ENCODE measurements around the gene NAA80.
A peak's percentile ranks its signal among the peaks of the same experiment; 100 is the strongest.

NAA80 gene

GRCh38 chr3:50327943-50328691 lies 28.9 kb upstream of the NAA80 start, which contains the start of gene TUSC2:
TUSC2 (minus strand) TSS chr3:50328223; CDS start chr3:50328099, 124 bp downstream.
- peak; percentile 77 for DNase-seq (ENCODE audit: low read depth)

GRCh38 chr3:50327129-50327528 lies 27.9 kb upstream of the NAA80 start:
- no peak for DNase-seq (ENCODE audit: low read depth)

GRCh38 chr3:50326182-50326541 lies 27.0 kb upstream of the NAA80 start:
- no peak for DNase-seq (ENCODE audit: low read depth)

DNA sequence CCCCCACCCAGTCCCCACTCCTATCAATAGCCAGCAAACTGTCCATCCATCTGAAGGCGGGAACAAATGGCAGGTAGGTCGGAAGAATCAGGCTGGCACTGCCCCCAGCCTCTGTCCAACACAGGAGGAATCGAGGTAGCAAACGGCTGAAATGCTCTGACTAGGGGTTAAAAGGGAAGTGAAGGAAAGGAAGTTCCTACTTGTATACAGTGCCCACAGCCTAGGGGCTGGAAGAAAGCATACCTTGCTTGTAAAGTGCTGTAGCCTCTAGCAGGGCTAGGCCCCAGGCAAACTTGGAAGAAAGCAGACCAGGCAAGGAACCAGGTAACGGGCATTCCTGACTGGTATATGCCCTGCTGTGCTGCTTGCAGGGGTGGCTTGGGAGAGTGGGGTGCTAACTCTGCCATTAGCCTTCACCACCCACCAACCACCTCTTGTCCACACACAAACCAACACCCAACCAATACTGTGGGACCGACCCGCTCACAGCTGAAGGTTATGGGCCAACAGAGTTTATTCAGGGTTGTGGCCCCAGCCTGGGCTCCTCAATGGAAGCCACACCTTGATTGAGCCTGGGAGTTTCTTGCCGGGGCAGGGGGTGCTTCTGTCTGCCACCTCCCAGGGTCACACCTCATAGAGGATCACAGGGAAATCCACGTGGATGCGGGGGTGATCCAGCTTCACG lies 26.4 kb upstream of the NAA80 start:
- DNase-seq (ENCODE audit: low read depth): no peak

DNA sequence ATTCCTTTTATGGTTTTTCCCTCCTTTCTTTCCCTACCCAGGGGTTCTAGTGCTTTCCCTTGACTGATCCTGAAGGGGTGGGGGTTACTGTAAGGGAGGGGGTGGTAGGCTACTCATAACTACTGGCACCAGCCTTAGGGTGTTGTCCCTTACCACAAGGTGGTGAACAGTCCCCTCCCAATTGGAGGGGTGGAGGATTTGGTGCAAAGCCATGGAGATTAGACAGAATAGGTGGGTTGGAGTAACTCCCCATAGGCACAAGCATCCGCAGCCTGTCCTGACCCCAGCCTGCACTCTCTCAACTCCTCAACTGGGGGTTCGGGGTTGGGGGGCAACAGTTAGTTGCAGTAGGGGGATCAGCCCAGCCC lies 25.9 kb upstream of the NAA80 start:
- DNase-seq (ENCODE audit: low read depth): no peak

GRCh38 chr3:50324351-50325112 lies 25.3 kb upstream of the NAA80 start:
- DNase-seq (ENCODE audit: low read depth): no peak

- no peak for DNase-seq (ENCODE audit: low read depth)
These were observed 24.5 kb upstream of the NAA80 start for GRCh38 chr3:50323614-50324199.

DNA sequence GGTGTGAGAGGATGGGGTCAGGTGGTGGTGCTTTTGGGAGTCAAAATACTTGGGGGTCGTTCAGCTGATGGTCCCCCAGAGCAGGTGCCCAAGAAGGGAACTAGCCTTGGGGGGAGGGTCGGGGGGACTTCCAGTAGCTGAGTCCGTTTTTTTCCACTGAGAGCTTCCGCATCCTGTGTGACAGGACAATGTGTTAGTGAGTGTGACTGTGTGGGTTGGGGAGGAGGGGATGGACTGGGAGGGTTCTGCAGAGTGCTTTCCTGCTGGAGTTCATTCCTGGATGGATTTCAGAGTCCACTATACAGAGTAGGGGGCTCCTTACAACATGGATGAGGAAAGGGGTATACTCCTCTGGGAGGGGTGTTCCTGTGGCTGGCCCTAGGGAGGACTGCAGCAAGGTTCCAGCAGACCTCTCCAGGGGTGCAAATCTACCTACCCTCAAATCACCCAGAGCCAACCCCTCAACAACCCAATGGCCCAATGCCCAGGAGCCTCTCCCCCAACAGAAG lies 23.9 kb upstream of the NAA80 start:
- DNase-seq (ENCODE audit: low read depth): no peak

DNA sequence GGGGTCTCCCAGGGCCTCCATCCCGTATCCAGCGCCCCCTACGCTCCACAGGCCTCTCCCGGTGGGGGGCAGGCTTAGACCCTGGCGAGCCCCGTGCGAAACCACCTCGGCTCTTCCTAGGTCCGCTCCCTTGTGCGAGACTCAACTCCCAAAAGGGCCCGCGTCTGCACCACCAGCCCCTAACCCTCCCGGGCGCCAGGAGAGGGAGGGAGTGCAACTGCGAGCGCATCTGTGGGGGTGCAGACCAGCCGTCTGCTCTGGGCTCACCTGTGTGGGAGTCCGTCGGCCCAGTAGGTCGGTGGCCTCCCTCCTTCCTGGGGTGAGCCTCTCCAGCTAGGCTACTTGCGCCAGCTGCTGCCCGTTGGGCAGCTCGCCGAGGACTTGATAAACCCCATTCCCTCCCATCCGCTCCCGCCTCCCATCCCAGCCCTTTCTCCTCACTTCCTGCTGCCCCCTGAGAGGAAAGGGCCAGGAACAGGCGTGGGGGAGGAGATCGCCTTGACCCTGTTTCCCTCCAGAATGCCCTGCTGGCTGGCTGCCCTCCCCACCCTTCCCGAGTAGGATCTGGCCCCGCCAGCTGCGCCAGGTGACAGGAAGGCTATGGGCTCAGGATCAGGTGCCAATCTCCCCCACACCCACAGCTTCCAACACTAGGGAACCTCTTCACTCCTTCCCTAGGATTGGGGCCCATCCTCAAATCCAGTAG lies 23.3 kb upstream of the NAA80 start, which contains the start of gene HYAL2:
Gene HYAL2 (minus strand): TSS at position 360 of the 706 bp plus-strand sequence. CDS start 2,256 bp downstream, outside the sequence.
- DNase-seq (ENCODE audit: low read depth): no peak

- DNase-seq (ENCODE audit: low read depth): no peak
These were observed 22.8 kb upstream of the NAA80 start for GRCh38 chr3:50322115-50322385.

DNA sequence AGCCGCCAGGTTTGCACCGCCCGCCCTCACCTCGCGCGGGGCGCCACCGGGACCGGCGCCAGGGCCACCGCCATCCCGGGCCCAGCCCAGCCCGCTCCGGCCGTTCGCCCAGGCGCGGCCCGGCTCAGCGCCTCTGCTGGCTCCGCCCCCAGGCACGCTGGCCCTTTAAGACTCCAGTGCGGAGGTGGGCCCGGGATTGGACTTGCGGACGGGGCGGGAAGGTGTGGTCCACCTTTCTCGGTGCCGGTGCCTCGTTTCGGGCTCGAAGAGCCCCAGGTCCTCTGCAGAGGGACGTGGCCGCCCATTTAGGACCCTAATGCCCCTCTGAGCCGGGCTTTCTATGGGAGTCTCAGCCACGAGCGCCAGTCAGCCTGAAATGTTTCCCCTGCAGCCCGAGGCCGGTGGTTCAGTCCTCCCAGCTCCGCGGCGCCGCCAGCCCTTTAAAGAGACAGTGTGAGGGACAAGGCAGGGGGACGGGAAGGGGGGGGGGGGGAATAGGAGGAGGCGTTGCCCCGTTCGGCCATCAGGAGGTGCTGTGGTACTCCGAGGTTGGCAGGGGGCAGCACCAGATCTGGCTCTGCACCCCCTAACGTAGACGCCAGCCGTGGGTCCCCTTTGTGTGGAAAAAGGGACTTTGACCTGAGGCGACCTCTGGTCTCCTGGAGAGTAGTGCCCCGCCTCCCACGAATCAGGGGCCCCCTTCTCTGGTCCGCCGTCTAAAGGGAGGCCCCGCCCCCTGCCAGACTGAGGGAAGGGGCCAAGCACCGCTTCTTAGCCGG lies 22.3 kb upstream of the NAA80 start:
- peak; percentile 56 for DNase-seq (ENCODE audit: low read depth)

DNA sequence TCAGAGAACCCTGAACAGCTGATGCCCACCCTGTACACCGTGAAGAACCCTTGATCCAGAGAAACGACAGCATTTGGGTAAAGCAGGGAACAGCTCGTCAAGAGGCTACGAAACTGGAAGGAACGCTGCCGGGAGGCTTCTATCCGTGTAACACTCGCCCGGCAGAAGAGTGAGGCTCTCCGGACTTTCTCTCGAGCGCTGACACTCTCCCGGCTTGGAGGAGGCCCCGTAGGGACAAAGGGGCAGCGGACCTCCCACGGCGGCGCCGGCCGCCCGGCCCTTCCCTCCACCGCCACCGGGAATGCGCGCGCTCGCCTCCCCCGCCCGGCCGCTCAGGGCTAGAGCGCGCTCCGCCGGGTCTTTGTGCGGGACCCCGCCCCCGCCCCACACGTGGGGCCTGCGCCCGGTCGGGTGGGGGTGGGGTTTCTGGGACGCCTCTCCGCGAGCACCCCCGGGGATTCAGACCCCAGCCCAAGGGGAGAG lies 21.7 kb upstream of the NAA80 start:
- DNase-seq (ENCODE audit: low read depth): no peak

DNA sequence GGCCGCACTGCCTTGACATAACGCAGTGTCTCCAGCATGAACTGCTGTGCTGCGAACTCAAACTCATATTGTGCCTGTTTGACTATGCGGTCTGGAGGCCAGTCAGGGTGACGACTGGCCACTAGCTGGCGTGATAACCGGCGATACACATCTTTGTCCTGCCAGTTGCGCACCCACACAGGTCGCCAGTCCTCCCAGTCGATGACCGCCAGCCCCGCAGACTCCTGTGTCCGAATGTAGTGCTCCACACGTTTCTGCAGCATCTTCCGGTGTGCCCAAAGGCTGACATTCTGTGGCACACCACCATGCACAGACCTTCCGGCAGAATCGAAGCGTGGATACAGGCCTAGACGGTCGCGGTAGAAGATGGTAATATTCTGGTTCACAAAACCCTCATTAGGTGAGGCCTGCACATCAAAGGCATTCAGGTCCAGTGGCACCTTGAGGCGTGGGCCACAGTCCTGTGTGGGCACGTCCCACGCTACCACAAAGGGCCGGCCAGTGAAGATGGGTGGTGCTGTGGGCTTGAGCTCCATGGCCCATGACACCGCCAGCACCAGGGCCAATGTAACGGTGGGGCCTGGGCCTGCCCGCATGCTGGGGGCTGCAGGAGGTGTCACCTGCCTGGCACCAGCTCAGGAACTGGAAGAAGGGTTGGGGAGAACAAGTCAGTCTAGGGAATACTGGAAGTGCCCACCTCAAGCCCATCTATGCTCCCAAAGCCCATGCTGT lies 20.9 kb upstream of the NAA80 start:
- no peak for DNase-seq (ENCODE audit: low read depth)

DNA sequence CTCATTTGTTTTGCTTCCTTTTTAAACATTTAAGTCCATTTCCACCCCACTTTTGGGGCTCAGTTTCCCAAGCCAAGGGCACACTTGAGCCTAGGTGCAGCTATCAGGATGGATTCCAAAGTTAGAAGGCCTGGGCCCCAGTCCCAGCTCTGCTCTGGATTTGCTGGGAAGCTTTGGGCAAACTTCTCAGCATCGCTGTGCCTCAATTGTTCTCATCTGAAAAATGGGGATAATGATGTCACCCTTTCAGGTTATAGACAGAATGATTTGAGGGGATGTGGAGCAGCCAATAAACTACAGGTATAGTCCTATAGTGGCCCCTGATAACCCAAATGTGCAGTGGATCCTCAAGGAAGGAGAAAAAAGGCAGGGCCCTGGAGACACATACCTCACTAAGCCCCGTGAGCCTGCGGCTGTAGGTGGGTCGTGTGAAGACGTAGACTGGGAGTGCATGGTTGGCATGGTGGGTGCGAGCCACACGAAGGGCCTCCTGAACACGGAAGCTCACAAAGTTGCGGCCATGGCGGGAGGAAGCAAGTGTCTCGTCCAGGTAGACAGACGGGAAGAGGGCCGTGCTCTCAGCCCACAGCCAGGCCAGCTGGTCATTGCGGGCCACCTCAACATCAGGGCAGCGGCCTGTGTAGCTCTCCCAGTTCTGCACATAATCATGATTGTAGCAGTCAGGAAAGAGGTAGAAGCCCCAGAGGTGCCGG lies 20.1 kb upstream of the NAA80 start:
- DNase-seq (ENCODE audit: low read depth): no peak

- no peak for DNase-seq (ENCODE audit: low read depth)
These were observed 19.4 kb upstream of the NAA80 start for GRCh38 chr3:50318615-50319014.

DNA sequence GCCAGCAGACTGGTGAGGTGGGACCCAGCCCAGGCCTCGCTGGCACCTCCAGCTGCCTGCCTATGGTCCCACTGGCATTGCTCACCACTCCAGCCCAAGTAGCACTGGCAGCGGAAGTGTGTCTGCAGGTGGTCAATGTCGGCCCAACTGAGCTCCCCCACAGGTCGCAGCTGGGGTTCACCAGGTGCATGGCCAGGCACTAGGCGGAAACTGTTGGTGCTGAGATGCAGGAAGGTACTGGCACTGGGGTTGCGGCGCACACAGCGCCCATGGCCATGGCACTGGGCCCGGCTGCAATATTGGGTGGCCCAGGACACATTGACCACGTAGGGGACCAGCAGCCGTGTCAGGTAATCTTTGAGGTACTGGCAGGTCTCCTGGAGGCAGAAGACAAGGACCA lies 19.0 kb upstream of the NAA80 start:
- no peak for DNase-seq (ENCODE audit: low read depth)

GRCh38 chr3:50317300-50317699 lies 18.1 kb upstream of the NAA80 start:
- no peak for DNase-seq (ENCODE audit: low read depth)

DNA sequence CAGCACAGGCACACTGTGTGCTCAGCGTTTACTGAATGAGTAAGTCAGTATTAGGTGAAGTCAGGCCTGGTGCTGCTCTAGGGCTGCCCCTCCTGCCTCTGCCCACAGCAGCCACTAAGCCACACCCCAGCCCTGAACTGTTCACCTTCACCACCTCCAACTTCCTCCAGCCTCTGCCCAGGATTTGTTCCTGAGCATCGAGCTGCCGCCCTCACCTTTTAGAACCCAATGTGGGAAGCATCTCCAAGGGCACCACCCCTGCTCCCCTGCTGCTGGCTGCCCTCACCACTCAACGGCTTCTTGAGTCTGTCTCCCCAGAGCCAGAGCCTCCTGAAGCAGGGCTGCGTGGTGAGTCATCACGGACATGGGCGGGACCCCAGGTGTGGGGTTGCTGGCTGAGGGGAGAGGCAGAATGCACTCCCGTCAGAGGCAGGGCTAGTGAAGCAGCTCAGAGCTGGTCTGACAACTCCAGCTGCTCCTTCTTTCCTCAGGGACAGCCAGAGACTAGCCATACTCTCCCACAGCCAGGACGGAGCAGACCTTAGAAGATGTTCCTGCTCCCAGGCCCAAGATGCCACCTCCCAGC lies 17.5 kb upstream of the NAA80 start:
- no peak for DNase-seq (ENCODE audit: low read depth)

DNA sequence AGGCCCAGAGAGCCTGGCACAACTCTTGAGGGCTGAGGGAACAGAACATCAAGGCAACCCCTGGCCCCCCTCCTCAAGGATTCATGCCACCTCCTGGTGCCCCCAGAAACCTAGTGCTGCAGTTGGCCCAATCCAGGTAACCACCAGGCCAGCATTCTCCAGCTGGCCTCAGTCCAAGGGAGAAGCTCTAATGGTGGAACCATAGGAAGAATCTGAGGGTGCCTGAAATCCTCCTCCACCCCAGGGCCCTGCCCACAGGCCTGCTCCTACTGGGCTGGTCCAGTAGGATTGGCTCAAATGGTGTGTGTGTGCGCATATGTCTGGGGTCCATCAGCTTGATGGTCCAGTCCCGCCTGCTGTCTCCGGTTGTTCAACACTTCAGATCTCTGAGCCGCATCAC lies 15.6 kb upstream of the NAA80 start:
- DNase-seq (ENCODE audit: low read depth): no peak

All from HS-5 (cell line).